T-helper 2 cell (primary cell): ENCODE data around the gene CHST14.

ENCODE experiments used
- DNase-seq, 5 experiments: peaks; one replicate each; pipeline versions ENCODE4 v3.0.0 to v3.0.0-alpha.2; 2012 to 2022

Gene CHST14

GRCh38 chr15:40493089-40493840 lies 22.5 kb downstream of the CHST14 start:
- peak in 3 of 5 experiments; percentile 21 to 78 (median 45) for DNase-seq

GRCh38 chr15:40495516-40495915 lies 24.7 kb downstream of the CHST14 start:
- no peak for DNase-seq

DNA sequence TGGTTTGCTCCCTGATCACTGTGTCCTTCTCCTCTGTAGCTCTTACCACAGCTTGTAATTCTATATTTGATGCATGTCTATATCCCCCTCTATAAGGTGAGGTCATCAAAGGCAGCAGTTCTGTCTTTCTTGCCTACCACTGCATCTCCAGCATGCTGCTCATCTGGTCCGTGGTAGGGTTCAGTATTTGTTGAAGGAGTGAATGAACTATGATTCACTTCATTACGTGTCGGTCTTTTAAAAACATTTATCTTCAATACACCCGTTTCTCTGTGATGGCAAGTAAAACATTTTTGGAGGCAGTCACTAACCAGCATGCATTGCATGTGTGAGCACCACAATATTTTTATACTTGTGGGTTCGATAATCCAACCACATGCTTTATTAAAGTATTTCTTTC lies 27.6 kb downstream of the CHST14 start:
- no peak for DNase-seq

DNA sequence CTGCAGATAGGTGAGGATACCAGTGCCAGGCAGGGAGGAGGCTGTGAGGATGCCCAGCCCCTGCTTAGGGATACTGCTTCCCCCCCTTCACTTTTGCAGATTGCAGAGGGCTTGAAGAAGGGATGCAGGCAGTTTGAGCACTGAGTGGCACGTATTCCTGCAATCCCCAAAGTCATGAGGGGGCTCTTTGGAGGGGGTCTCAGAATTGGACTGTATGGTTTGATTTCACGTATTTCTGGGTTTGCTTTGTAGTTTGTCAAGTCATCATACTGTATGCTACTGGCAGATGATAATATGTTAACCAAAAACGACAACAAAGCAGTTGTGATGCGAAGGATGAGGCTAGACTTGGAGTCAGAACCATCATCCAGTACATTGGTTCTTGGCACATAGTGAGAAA lies 28.1 kb downstream of the CHST14 start:
- DNase-seq, result no peak

DNA sequence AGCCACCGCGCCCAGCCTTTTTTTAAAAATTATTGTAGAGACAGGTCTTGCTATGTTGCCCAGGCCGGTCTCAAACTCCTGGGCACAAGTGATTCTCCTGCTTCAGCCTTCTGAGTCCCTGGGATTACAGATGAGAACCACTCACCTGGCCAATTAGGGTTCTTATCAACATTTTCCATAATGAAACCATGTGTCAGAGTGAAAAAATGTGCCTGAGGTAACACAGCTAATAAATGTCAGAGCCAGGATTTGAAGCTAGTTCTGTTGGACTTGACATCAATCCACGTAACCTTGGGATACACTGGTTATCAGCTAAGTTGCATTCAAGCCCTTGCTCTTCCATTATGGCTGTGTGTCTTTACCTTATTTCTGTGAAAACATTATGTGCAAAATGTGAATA lies 29.1 kb downstream of the CHST14 start:
- DNase-seq, result no peak

DNA sequence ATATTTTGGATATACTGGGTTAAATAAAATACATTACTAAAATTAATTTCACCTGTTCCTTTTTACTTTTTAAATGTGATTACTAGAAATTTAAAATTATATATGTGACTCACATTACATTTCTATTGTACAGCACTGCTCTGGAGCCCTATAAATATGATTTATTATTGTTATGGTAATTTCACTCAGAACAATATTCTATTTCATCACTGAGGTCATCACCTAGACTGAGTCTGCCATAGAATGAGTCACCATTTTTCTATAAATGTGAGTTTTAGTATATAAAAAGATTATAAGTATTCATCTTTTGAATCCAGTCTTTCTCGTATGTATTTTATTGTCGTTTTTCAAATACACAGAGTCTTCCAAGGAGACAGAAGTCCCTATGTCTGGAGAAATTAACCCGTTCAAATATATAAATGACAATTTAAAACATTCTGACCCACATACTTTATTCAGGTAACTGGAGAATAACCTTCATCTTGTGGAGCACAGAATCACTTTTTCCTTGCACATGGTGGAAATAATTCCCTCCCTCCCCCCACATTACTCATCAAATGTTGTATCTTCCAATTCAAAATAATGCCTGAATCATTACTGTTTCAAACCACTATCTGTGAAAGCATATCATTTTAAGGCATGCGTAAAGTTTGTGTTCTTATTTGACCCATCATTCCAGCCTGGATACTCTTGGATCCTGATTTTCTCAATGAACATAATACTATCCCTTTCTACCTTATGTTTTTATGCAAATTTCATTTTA lies 30.0 kb downstream of the CHST14 start:
- no peak for DNase-seq

GRCh38 chr15:40501487-40501886 lies 30.7 kb downstream of the CHST14 start:
- no peak for DNase-seq

DNA sequence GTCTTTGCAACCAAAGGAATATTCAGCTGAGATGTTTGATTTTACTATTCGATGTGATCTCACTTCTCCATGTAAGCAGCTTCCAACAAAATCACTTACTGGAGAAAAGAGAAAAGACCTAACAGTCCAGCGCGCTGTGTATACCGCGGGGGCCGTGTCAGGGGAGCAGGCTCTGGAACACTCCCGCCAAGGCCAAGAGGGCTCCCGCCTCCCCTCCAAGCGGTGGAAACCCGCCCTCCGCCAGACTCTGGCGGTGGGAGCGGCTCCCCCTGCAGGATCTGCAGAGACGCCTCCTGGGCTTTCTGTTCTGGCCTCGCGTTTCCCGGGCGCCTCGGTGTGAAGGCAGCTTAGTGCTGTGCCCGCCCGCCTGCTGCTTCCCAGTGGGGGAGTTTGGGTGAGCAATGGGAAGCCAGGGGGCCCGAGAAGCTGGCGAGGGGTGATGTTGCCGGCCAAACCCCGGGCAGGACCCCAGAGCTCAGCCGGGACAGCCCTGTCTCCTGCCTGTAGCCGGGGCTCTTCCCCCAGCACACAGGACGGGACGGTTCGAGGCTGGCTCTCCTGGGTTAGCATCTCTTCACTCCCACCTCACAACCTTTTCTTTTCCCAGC lies 36.3 kb downstream of the CHST14 start:
- peak; percentile 27 to 58 (median 47) for DNase-seq

DNA sequence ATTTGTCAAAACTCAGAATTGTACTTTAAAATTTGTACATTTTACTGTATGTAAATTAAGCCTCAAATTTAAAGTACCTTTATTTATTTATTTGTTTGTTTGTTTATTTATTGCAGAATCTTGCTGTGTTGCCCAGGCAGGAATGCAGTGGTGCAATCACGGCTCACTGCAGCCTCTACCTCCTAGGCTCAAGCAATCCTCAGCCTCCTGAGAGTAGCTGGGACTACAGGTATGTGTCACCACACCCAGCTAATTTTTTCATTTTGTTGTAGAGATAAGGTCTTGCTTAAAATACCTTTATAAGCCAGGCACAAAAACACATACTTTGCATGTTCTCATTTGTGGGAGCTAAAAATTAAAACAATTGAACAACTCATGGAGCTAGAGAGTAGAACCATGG lies 37.4 kb downstream of the CHST14 start:
- DNase-seq, result no peak

DNA sequence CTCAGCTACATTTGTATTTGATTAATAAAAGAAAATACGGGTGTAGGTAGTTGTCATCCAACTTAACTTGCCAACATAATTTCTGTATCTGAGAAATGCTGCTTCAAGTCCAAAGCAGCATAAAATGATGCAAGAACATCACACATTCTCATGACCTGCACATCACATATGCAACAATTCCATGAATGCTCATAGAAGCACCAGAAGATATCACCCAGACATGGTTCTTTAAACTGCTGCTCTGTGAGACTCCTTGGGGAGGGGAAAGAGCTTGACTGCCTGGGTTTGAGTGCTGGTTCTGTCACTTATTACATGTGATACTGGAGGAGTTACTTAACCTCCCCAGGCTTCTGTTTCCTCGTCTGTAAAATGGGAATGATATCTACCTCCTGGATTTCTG lies 39.4 kb downstream of the CHST14 start:
- no peak for DNase-seq

GRCh38 chr15:40511093-40511471 lies 40.3 kb downstream of the CHST14 start:
- DNase-seq, result peak in 2 of 5 experiments; percentile 24 to 32

GRCh38 chr15:40511472-40512133 lies 40.8 kb downstream of the CHST14 start:
- DNase-seq, result no peak

- no peak for DNase-seq
Observed at GRCh38 chr15:40512440-40512839, 41.7 kb downstream of the CHST14 start.

GRCh38 chr15:40513609-40514008 lies 42.8 kb downstream of the CHST14 start:
- DNase-seq, result no peak

GRCh38 chr15:40516322-40516721 lies 45.5 kb downstream of the CHST14 start:
- no peak for DNase-seq
